Calu3 (cell line): Measurements from ENCODE around the gene NHLRC1. TPM values are rescaled to one million over a fixed set of nuclear protein-coding genes. Genes with fewer than 3 reads are reported as not detected.
A peak's percentile ranks its signal among the peaks of the same experiment; 100 is the strongest.
"Not testable (repeated sequence)": the region's sequence is repeated elsewhere in the genome, so short reads cannot be mapped to it uniquely, and the experiment has no call there.

Experiments used
- BruUV-seq: library from RNA; stranded (reverse); fragments of 400-500 nt; replicated peaks from 2 replicates; lab custom pipeline; 2021; lab: Mats Ljungman, UMichigan
- CTCF ChIA-PET: fragments of 300-600 bp; sonication (Branson Sonifier 250); formaldehyde crosslinking; loops from one replicate; lab custom pipeline; 2022; ENCODE audit warnings: antibody characterized with exemption; lab: Charles Lee
- DNase-seq: peaks from one replicate; pipeline ENCODE4 v3.0.0; 2022
- H3K27ac Mint-ChIP-seq: one replicate; pipeline ENCODE4 v1.8.0; 2022; ENCODE audit warnings: mixed read lengths; ENCODE audit not compliant: unreplicated experiment
- H3K27me3 Mint-ChIP-seq: one replicate; pipeline ENCODE4 v1.8.0; 2022; ENCODE audit warnings: mixed read lengths; ENCODE audit not compliant: unreplicated experiment
- H3K36me3 Mint-ChIP-seq: one replicate; pipeline ENCODE4 v1.8.0; 2022; ENCODE audit warnings: mild to moderate bottlenecking, moderate library complexity, mixed read lengths; ENCODE audit not compliant: insufficient read depth, unreplicated experiment
- H3K4me1 Mint-ChIP-seq: one replicate; pipeline ENCODE4 v1.8.0; 2022; ENCODE audit warnings: mild to moderate bottlenecking, low read depth, mixed read lengths; ENCODE audit not compliant: unreplicated experiment
- H3K4me3 Mint-ChIP-seq: one replicate; pipeline ENCODE4 v1.8.0; 2022; ENCODE audit warnings: mild to moderate bottlenecking, low read depth, moderate library complexity, mixed read lengths; ENCODE audit not compliant: unreplicated experiment
- H3K9me3 Mint-ChIP-seq: one replicate; pipeline ENCODE4 v1.8.0; 2022; ENCODE audit warnings: low read depth, mixed read lengths; ENCODE audit not compliant: unreplicated experiment
- intact Hi-C: fragments of 100-400 bp; cut with micrococcal nuclease; formaldehyde crosslinking; loops from one replicate; pipeline ENCODE4 v1.10.0; 2022; ENCODE audit not compliant: unreplicated experiment
- total RNA-seq: library from RNA; stranded (reverse); gene quantifications from 2 replicates; pipeline ENCODE4 v1.2.3, GENCODE V29; 2022
- TF ChIP-seq, protein P1 (sequence below): fragments of 200-600 bp; IDR thresholded peaks from one replicate; pipeline ENCODE4 v1.8.0; 2022; ENCODE audit warnings: antibody characterized with exemption; ENCODE audit not compliant: unreplicated experiment

The NHLRC1 gene
- total RNA-seq, 1 experiment from 2014 or later, result 0.92 TPM

DNA sequence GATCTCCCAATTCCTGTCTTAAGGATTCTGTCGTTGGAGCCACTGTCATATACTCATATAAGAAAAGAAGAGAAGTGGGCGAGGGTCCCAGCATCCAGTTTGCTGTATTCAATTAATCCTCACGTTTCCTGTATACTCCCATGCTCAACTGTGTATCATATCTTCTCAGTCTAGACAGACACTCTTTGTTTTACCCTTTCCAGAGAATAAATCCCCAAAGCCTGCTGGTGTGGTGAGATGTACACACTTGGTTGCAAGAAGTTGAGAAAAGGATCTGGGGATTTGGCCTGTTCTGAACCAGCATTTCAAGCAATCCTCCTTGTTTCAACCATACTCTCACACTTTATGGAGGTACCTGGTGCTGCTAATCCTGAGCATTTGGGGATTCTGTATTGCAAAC, 29.3 kb upstream of the NHLRC1 start:
- no peak overlapping the region for H3K27ac Mint-ChIP-seq
- H3K4me1 Mint-ChIP-seq, result peaks cover 9% of the 10 kb centered on the region
- H3K9me3 Mint-ChIP-seq, result no peaks in the 10 kb centered on the region
- no TSS peak for BruUV-seq
- intact Hi-C loops, result loop anchor here (10.0 kb wide), 1 partner anchor 113 kb away; the partner anchor contains the start of gene DEK
- CTCF ChIA-PET, result interaction anchor here (0.7 kb wide), 2 partner anchors 121 to 362 kb away, joined by 3 to 10 read pairs; no protein-coding TSS in a partner anchor
- TF ChIP-seq, protein P1, sequence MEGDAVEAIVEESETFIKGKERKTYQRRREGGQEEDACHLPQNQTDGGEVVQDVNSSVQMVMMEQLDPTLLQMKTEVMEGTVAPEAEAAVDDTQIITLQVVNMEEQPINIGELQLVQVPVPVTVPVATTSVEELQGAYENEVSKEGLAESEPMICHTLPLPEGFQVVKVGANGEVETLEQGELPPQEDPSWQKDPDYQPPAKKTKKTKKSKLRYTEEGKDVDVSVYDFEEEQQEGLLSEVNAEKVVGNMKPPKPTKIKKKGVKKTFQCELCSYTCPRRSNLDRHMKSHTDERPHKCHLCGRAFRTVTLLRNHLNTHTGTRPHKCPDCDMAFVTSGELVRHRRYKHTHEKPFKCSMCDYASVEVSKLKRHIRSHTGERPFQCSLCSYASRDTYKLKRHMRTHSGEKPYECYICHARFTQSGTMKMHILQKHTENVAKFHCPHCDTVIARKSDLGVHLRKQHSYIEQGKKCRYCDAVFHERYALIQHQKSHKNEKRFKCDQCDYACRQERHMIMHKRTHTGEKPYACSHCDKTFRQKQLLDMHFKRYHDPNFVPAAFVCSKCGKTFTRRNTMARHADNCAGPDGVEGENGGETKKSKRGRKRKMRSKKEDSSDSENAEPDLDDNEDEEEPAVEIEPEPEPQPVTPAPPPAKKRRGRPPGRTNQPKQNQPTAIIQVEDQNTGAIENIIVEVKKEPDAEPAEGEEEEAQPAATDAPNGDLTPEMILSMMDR, result no peak
- peaks cover 23% of the 10 kb centered on the region for H3K36me3 Mint-ChIP-seq
- no peaks in the 10 kb centered on the region for H3K27me3 Mint-ChIP-seq
- DNase-seq, result no peak
- no peak overlapping the region for H3K4me3 Mint-ChIP-seq

DNA sequence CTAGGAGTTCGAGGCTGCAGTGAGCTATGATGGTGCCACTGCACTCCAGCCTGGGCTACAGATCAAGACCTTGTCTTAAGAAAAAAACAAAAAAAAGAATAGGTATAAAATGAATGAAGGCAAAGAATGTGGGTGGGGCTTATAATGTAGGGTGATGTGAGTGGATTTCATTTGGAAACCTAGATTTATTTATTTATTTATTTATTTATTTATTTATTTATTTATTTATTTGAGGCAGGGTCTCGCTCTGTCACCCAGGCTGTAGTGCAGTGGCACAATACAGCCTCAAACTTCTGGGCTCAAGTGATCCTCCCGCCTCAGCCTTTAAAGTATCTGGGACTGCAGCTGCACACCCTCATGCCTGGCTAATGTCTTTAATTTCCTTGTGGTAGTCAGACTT, 28.9 kb upstream of the NHLRC1 start:
- not testable (repeated sequence) for H3K4me3 Mint-ChIP-seq, H3K9me3 Mint-ChIP-seq

DNA sequence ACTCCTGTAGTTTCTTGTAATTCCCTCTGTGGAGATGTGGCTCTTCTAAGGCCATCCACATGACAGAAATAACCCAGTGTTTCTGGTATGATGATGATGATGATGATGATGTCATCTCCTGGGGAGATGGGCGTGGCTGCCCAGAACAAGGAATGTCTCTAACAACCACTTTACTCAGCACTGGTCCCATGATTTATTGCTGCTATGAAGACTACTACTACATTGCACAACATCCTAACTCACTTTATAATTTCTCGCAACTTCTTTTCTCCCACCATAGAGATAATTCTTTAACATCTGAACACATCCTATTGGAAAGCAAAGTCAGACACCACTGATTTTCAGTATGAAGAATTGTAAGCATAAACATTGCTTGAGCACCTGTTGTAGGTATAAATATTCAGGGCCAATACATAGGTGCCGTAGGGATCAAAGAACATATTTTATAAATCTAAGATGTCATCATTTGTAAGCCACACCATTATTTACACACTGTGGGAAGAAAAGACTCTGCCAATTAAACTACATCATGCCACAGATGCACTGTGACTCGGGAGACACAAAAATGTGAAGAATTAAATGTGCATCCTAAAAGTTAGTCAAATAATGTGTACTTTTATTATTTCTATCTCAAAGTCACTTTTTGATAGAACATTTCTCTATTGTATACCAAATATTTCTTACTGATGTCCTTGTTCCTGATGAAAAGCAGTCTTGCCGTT, 26.0 kb upstream of the NHLRC1 start:
- Mint-ChIP-seq H3K27me3 (no peaks in the 10 kb centered on the region), H3K9me3 (no peaks in the 10 kb centered on the region), H3K4me1 (peaks cover 9% of the 10 kb centered on the region), H3K36me3 (no peaks in the 10 kb centered on the region), H3K4me3 (no peak overlapping the region), H3K27ac (no peak overlapping the region)
- no TSS peak for BruUV-seq
- CTCF ChIA-PET, result no interaction called here
- TF ChIP-seq, protein P1, result no peak
- DNase-seq, result peak; percentile 17
- intact Hi-C loops, result no loop called here

More for the DNA sequence above, 28.9 kb upstream of the NHLRC1 start:
- intact Hi-C loops, result loop anchor here (10.0 kb wide), 1 partner anchor 113 kb away; the partner anchor contains the start of gene DEK
- H3K27me3 Mint-ChIP-seq, H3K4me1 Mint-ChIP-seq, BruUV-seq, H3K27ac Mint-ChIP-seq, DNase-seq: not testable (repeated sequence)
- CTCF ChIA-PET, result interaction anchor here (0.7 kb wide), 1 partner anchor 361 kb away, joined by 10 read pairs; no protein-coding TSS in a partner anchor
- peaks cover 23% of the 10 kb centered on the region for H3K36me3 Mint-ChIP-seq

DNA sequence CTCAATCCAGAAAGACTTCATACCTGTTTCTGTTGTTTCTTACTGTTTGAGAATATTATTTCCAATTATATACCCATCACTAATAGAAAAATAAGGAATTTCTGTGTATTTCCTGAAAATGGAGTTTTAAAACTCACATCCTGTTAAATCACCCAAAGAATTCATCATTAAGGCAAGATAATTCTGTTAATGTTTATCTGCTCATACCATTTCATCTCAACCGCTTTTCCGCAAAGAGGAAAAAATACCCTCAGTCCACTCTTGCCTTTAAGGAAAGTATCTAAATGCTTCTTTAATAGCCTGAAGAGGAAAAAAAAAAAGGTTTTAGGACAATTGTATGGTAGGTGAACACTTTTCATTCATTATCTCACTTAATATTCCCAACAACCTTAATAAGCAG, 25.1 kb upstream of the NHLRC1 start:
- no TSS peak for BruUV-seq
- Mint-ChIP-seq H3K27me3 (no peaks in the 10 kb centered on the region), H3K36me3 (no peaks in the 10 kb centered on the region), H3K4me1 (peaks cover under 1% of the 10 kb centered on the region), H3K27ac (peak overlapping the region; percentile 52), H3K9me3 (no peaks in the 10 kb centered on the region), H3K4me3 (no peak overlapping the region)
- CTCF ChIA-PET, result no interaction called here
- intact Hi-C loops, result no loop called here
- TF ChIP-seq, protein P1, result no peak
- no peak for DNase-seq

DNA sequence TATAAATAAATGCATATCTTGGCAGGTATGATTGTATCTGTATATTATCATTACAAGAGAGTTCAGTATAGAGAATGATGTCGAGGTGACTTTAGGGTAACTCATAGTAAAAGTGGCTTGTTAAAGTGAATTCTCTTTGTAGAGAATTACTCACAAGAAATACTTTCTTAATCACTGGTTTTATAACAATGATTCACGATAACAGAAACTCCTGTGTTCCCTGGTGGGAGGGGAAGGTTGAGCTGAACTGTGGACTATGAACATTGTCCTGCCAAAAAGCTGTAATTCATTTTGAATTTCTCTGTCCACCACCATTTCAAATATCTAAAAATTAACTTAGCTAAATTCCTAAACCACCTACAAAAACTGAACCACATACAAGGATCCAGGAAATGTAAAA, 24.7 kb upstream of the NHLRC1 start:
- BruUV-seq, result no TSS peak
- no peaks in the 10 kb centered on the region for H3K36me3 Mint-ChIP-seq
- CTCF ChIA-PET, result no interaction called here
- H3K4me1 Mint-ChIP-seq, result no peaks in the 10 kb centered on the region
- no peaks in the 10 kb centered on the region for H3K27me3 Mint-ChIP-seq
- TF ChIP-seq, protein P1, result no peak
- peak overlapping the region; percentile 52 for H3K27ac Mint-ChIP-seq
- no peak overlapping the region for H3K4me3 Mint-ChIP-seq
- H3K9me3 Mint-ChIP-seq, result no peaks in the 10 kb centered on the region
- DNase-seq, result no peak
- intact Hi-C loops, result no loop called here
